22Rv1 (cell line): ENCODE data around the gene DSTYK.

ENCODE experiments used
- ZFX ChIP-seq: fragments of 450-650 bp; IDR thresholded peaks from 2 replicates; pipeline ENCODE4 v1.6.1; 2017; ENCODE audit warnings: antibody characterized with exemption, borderline replicate concordance
- TF ChIP-seq, protein P1 (sequence below): fragments of 450-650 bp; IDR thresholded peaks from 2 replicates; pipeline ENCODE4 v1.5.1; 2017; ENCODE audit warnings: mild to moderate bottlenecking

DNA sequence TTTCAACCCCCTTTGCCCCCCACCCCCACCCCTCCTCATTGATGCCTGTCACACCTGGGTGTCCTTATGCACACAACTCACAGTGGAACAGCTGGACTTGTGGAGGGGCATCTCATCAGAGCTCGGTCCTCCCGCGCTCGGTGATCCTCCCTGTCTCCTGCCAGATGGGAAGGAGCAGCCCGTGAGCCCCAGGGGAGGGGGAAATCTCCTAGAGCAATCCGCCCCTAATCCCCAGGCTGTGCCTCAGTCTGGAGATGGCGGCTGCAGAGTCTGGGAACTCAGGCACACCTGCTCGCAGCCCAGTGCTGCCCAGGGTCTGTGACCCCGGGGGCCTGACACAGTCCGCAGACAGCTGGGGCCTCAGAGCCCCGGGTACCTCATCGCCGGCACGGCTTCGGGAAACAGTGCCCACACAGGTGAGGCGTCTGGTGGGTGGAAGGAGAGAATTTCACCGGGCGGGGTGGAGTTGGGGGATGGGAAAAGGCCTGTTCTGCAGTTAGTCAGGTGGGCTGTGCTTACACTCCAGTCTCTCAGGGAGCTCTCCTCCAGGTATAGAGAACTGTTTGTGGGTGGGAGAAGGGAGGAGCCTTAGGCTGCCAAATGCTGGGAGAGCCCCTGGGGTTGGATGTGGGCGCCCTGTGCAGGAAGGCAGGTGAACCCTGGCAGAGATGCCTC is 45.6 kb upstream of the DSTYK start:
- TF ChIP-seq, protein P1, sequence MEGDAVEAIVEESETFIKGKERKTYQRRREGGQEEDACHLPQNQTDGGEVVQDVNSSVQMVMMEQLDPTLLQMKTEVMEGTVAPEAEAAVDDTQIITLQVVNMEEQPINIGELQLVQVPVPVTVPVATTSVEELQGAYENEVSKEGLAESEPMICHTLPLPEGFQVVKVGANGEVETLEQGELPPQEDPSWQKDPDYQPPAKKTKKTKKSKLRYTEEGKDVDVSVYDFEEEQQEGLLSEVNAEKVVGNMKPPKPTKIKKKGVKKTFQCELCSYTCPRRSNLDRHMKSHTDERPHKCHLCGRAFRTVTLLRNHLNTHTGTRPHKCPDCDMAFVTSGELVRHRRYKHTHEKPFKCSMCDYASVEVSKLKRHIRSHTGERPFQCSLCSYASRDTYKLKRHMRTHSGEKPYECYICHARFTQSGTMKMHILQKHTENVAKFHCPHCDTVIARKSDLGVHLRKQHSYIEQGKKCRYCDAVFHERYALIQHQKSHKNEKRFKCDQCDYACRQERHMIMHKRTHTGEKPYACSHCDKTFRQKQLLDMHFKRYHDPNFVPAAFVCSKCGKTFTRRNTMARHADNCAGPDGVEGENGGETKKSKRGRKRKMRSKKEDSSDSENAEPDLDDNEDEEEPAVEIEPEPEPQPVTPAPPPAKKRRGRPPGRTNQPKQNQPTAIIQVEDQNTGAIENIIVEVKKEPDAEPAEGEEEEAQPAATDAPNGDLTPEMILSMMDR: no peak
- no peak for TF ChIP-seq ZFX
